CD14-positive monocyte (primary cell): ENCODE measurements around the gene CCR6. TPM values are rescaled to one million over a fixed set of nuclear protein-coding genes. Genes with fewer than 3 reads are reported as not detected.

Experiments used
- DNase-seq, 3 donors: peaks; one replicate each; pipeline ENCODE4 v3.0.0-alpha.2; 2011 to 2022
- H2AFZ ChIP-seq: 2 replicates; pipeline ENCODE4 v1.6.0; 2012; ENCODE audit warnings: mild to moderate bottlenecking, low read depth, low read length, inconsistent platforms; ENCODE audit not compliant: insufficient read depth, poor library complexity, severe bottlenecking
- H3K27ac ChIP-seq, 2 donors: 1 replicate in 1 of 2; 2 replicates in 1 of 2; pipeline ENCODE4 v1.5.1; 2012 to 2013; ENCODE audit warnings: low read length in 2 of 2, control low read depth in 1 of 2, inconsistent platforms in 1 of 2, low read depth in 1 of 2, mild to moderate bottlenecking in 1 of 2
- H3K27me3 ChIP-seq, 2 donors: one replicate each; pipeline versions ENCODE4 v1.6.0 to v1.6.1; 2011 to 2013; ENCODE audit warnings: low read length in 2 of 2; ENCODE audit not compliant: control insufficient read depth in 2 of 2, insufficient read depth in 2 of 2
- H3K36me3 ChIP-seq, 2 donors: replicated peaks in 1 of 2; 1 replicate in 1 of 2; 2 replicates in 1 of 2; pipeline versions ENCODE4 v1.5.1 to v1.6.1; 2012 to 2013; ENCODE audit warnings: low read length in 2 of 2, control low read depth in 1 of 2, inconsistent platforms in 1 of 2, mild to moderate bottlenecking in 1 of 2; ENCODE audit not compliant: insufficient read depth in 2 of 2, control insufficient read depth in 1 of 2
- H3K4me1 ChIP-seq, 2 donors: 1 replicate in 1 of 2; 2 replicates in 1 of 2; pipeline versions ENCODE4 v1.5.1 to v1.6.1; 2012 to 2013; ENCODE audit warnings: low read length in 2 of 2, control low read depth in 1 of 2, inconsistent platforms in 1 of 2, mild to moderate bottlenecking in 1 of 2, moderate library complexity in 1 of 2; ENCODE audit not compliant: insufficient read depth in 2 of 2, control insufficient read depth in 1 of 2
- H3K4me2 ChIP-seq: replicated peaks from 2 replicates; pipeline ENCODE3; 2012; ENCODE audit warnings: low read length, moderate library complexity, mild to moderate bottlenecking; ENCODE audit not compliant: poor library complexity, severe bottlenecking; ENCODE audit errors: extremely low read depth
- H3K4me3 ChIP-seq, 3 experiments: fragments of 200-600 bp in 1 of 3; sonication (generic) in 1 of 3; replicated peaks in 1 of 3; 1 replicate in 2 of 3; 2 replicates in 1 of 3; pipeline ENCODE4 v1.5.1; 2011 to 2013; ENCODE audit warnings: low read length in 3 of 3, mild to moderate bottlenecking in 3 of 3, control low read depth in 2 of 3, low read depth in 2 of 3, inconsistent platforms in 1 of 3, moderate library complexity in 1 of 3
- H3K79me2 ChIP-seq: 2 replicates; pipeline ENCODE4 v1.6.0; 2012; ENCODE audit warnings: mild to moderate bottlenecking, control low read depth, inconsistent platforms, low read length, moderate library complexity; ENCODE audit not compliant: insufficient read depth
- H3K9ac ChIP-seq: 2 replicates; pipeline ENCODE4 v1.6.0; 2017; ENCODE audit warnings: low read length, mild to moderate bottlenecking; ENCODE audit not compliant: insufficient read depth, poor library complexity, severe bottlenecking
- H3K9me3 ChIP-seq, 2 donors: replicated peaks in 1 of 2; 1 replicate in 1 of 2; 2 replicates in 1 of 2; pipeline versions ENCODE4 v1.5.1 to v1.6.1; 2012 to 2013; ENCODE audit warnings: low read length in 2 of 2, control low read depth in 1 of 2; ENCODE audit not compliant: control insufficient read depth in 1 of 2, insufficient read depth in 1 of 2
- H4K20me1 ChIP-seq: 2 replicates; pipeline ENCODE4 v1.6.0; 2012; ENCODE audit warnings: mild to moderate bottlenecking, low read length, control low read depth, moderate library complexity; ENCODE audit not compliant: insufficient read depth
- H3K27ac Mint-ChIP-seq, 7 donors: one replicate each; pipeline ENCODE4 v1.8.0; 2020; ENCODE audit warnings: mild to moderate bottlenecking in 7 of 7, mixed read lengths in 7 of 7, moderate library complexity in 6 of 7, inconsistent platforms in 2 of 7
- H3K27me3 Mint-ChIP-seq, 3 donors: one replicate each; pipeline ENCODE4 v1.8.0; 2021 to 2022; ENCODE audit warnings: low read depth in 3 of 3, mild to moderate bottlenecking in 3 of 3, mixed read lengths in 3 of 3, moderate library complexity in 3 of 3, inconsistent platforms in 1 of 3
- H3K36me3 Mint-ChIP-seq, 2 donors: one replicate each; pipeline ENCODE4 v1.8.0; 2020; ENCODE audit warnings: mixed read lengths in 2 of 2, inconsistent platforms in 1 of 2, mild to moderate bottlenecking in 1 of 2
- H3K4me1 Mint-ChIP-seq: one replicate; pipeline ENCODE4 v1.8.0; 2020; ENCODE audit warnings: mild to moderate bottlenecking, mixed read lengths
- H3K4me3 Mint-ChIP-seq, 2 donors: one replicate each; pipeline ENCODE4 v1.8.0; 2020; ENCODE audit warnings: mild to moderate bottlenecking in 2 of 2, mixed read lengths in 2 of 2, moderate library complexity in 1 of 2
- H3K9me3 Mint-ChIP-seq, 7 donors: one replicate each; pipeline ENCODE4 v1.8.0; 2020 to 2022; ENCODE audit warnings: mixed read lengths in 7 of 7, mild to moderate bottlenecking in 6 of 7, moderate library complexity in 6 of 7, inconsistent platforms in 2 of 7
- WGBS: methylation state at CpG from one replicate; pipeline ENCODE4 v1.1.5; 2013; ENCODE audit warnings: missing lambda C conversion rate; ENCODE audit not compliant: insufficient coverage; 5-methylcytosine and 5-hydroxymethylcytosine counted together
- intact Hi-C, 2 donors: fragments of 100-400 bp; cut with micrococcal nuclease; formaldehyde crosslinking; loops; one replicate each; pipeline versions ENCODE4 v1.15.0 to v1.15.1; 2023
- polyA plus RNA-seq, 3 donors: library from polyadenylated mRNA; depleted of rRNA in 1 of 3; unstranded in 2 of 3; stranded (reverse) in 1 of 3; fragments of 300-500 nt in 2 of 3; fragments of >200 nt in 1 of 3; fragmentation: Illumina TruSeq in 2 of 3; gene quantifications; 1 replicate in 2 of 3; 2 replicates in 1 of 3; pipeline ENCODE4 v1.2.3, GENCODE V29; 2012 to 2021
- TF ChIP-seq, protein P1 (sequence below): fragments of 200-600 bp; IDR thresholded peaks from one replicate; pipeline ENCODE4 v1.8.0; 2022; ENCODE audit warnings: antibody characterized with exemption, mild to moderate bottlenecking

Gene CCR6
- polyA plus RNA-seq, 3 donors = 0.07 to 0.43 TPM; not detected in 1

GRCh38 chr6:167141667-167142432 lies 19.0 kb downstream of the CCR6 start:
- Mint-ChIP-seq H3K36me3 (no peaks in the 10 kb centered on the region), H3K4me3 (peak overlapping the region in 1 of 2 donors; percentile 3), H3K4me1 (peaks cover 18% of the 10 kb centered on the region), H3K9me3 (peaks cover 0 to 4% (median 0%) of the 10 kb centered on the region in 7 donors), H3K27ac (peak overlapping the region in 3 of 7 donors; percentile 7 to 52 (median 25)), H3K27me3 (peaks cover 3 to 4% (median 3%) of the 10 kb centered on the region in 3 donors)
- Histone ChIP-seq H4K20me1 (no peaks in the 10 kb centered on the region), H3K27me3 (no peaks in the 10 kb centered on the region), H2AFZ (no peak overlapping the region), H3K27ac (no peak overlapping the region), H3K4me3 (no peak overlapping the region), H3K4me2 (no peak overlapping the region), H3K36me3 (no peaks in the 10 kb centered on the region), H3K9me3 (no peaks in the 10 kb centered on the region), H3K79me2 (no peaks in the 10 kb centered on the region), H3K9ac (no peak overlapping the region), H3K4me1 (peaks cover 0 to 11% of the 10 kb centered on the region in 2 donors)
- TF ChIP-seq, protein P1, sequence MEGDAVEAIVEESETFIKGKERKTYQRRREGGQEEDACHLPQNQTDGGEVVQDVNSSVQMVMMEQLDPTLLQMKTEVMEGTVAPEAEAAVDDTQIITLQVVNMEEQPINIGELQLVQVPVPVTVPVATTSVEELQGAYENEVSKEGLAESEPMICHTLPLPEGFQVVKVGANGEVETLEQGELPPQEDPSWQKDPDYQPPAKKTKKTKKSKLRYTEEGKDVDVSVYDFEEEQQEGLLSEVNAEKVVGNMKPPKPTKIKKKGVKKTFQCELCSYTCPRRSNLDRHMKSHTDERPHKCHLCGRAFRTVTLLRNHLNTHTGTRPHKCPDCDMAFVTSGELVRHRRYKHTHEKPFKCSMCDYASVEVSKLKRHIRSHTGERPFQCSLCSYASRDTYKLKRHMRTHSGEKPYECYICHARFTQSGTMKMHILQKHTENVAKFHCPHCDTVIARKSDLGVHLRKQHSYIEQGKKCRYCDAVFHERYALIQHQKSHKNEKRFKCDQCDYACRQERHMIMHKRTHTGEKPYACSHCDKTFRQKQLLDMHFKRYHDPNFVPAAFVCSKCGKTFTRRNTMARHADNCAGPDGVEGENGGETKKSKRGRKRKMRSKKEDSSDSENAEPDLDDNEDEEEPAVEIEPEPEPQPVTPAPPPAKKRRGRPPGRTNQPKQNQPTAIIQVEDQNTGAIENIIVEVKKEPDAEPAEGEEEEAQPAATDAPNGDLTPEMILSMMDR = peak; percentile 86
- intact Hi-C loops = loop anchor here (5.0 to 10.0 kb wide), 5 partner anchors 97 to 370 kb away; partner anchors contain the start of gene CEP43 (in 2 of the 2)
- peak in 2 of 3 donors; percentile 52 to 55 for DNase-seq
- 27% methylated on average over 10 of the region's 18 CpGs for WGBS

GRCh38 chr6:167142433-167142761 lies 19.5 kb downstream of the CCR6 start:
- no CpG with 5 or more reads among the region's 4 CpGs for WGBS
- Histone ChIP-seq H3K27me3 (no peaks in the 10 kb centered on the region), H3K4me2 (no peak overlapping the region), H3K79me2 (no peaks in the 10 kb centered on the region), H3K27ac (no peak overlapping the region), H4K20me1 (no peaks in the 10 kb centered on the region), H3K4me1 (peaks cover 0 to 12% of the 10 kb centered on the region in 2 donors), H3K36me3 (no peaks in the 10 kb centered on the region), H3K9ac (no peak overlapping the region), H2AFZ (no peak overlapping the region), H3K9me3 (no peaks in the 10 kb centered on the region), H3K4me3 (no peak overlapping the region)
- peaks cover 0 to 4% (median 0%) of the 10 kb centered on the region in 7 donors for H3K9me3 Mint-ChIP-seq
- H3K27me3 Mint-ChIP-seq = peaks cover 3 to 6% (median 4%) of the 10 kb centered on the region in 3 donors
- no peaks in the 10 kb centered on the region for H3K36me3 Mint-ChIP-seq
- intact Hi-C loops = loop anchor here (5.0 to 10.0 kb wide), 5 partner anchors 98 to 370 kb away; partner anchors contain the start of gene CEP43 (in 2 of the 2)
- H3K4me3 Mint-ChIP-seq = no peak overlapping the region
- TF ChIP-seq, protein P1 = peak; percentile 26
- peaks cover 15% of the 10 kb centered on the region for H3K4me1 Mint-ChIP-seq
- DNase-seq = no peak
- H3K27ac Mint-ChIP-seq = peak overlapping the region in 1 of 7 donors; percentile 25
